Lung microvascular endothelial cell (primary cell): ENCODE results near the gene CRABP1. TPM values are rescaled to one million over a fixed set of nuclear protein-coding genes. Genes with fewer than 3 reads are reported as not detected.
"Not testable (repeated sequence)": the region's sequence is repeated elsewhere in the genome, so short reads cannot be mapped to it uniquely, and the experiment has no call there.

Source experiments
- DNase-seq, 2 donors: peaks; one replicate each; pipeline versions ENCODE4 v3.0.0 to v3.0.0-alpha.2; 2010; ENCODE audit warnings: low read depth in 2 of 2
- total RNA-seq: library from RNA; depleted of rRNA; stranded (reverse); fragments of >200 nt; gene quantifications from 2 replicates; pipeline ENCODE4 v1.2.1, GENCODE V29; 2014

CRABP1 gene
- total RNA-seq, 1 donor from 2014 or later, result not detected

GRCh38 chr15:78372880-78373279 lies 32.7 kb downstream of the CRABP1 start:
- DNase-seq, result no peak

- no peak for DNase-seq
These were observed 34.6 kb downstream of the CRABP1 start for GRCh38 chr15:78374436-78375393.

- DNase-seq, result not testable (repeated sequence)
These were observed 40.0 kb downstream of the CRABP1 start for GRCh38 chr15:78380143-78380542.

- no peak for DNase-seq
These were observed 42.1 kb downstream of the CRABP1 start for GRCh38 chr15:78382114-78382880.

GRCh38 chr15:78384651-78385050 lies 44.5 kb downstream of the CRABP1 start:
- no peak for DNase-seq

- no peak for DNase-seq
These were observed 47.3 kb downstream of the CRABP1 start for GRCh38 chr15:78387246-78388037.

- DNase-seq, result no peak
These were observed 48.7 kb downstream of the CRABP1 start for GRCh38 chr15:78388865-78389264.

- DNase-seq, result no peak
These were observed 49.2 kb downstream of the CRABP1 start for GRCh38 chr15:78389322-78389721.

GRCh38 chr15:78389738-78390137 lies 49.6 kb downstream of the CRABP1 start:
- no peak for DNase-seq

GRCh38 chr15:78390242-78390641 lies 50.1 kb downstream of the CRABP1 start:
- DNase-seq, result no peak

- DNase-seq, result no peak
These were observed 50.7 kb downstream of the CRABP1 start for GRCh38 chr15:78390826-78391225.

GRCh38 chr15:78391781-78392180 lies 51.6 kb downstream of the CRABP1 start:
- no peak for DNase-seq

GRCh38 chr15:78392430-78392829 lies 52.3 kb downstream of the CRABP1 start:
- DNase-seq, result no peak

GRCh38 chr15:78393137-78393536 lies 53.0 kb downstream of the CRABP1 start:
- no peak for DNase-seq

GRCh38 chr15:78394026-78394425 lies 53.9 kb downstream of the CRABP1 start:
- no peak for DNase-seq

- no peak for DNase-seq
These were observed 54.9 kb downstream of the CRABP1 start for GRCh38 chr15:78394981-78395616.

- DNase-seq, result no peak
These were observed 56.1 kb downstream of the CRABP1 start for GRCh38 chr15:78396186-78396814.

GRCh38 chr15:78396976-78397375 lies 56.8 kb downstream of the CRABP1 start:
- no peak for DNase-seq

GRCh38 chr15:78397382-78397781 lies 57.2 kb downstream of the CRABP1 start:
- DNase-seq, result no peak
